ENCODE results near the gene ALDOA.

GRCh38 chr16:30104492-30104891 lies 38.9 kb downstream of the ALDOA start:
- TF ChIP-seq CTCF (IDR thresholded peaks at IDR 0.05) (no peak), POLR2A (IDR thresholded peaks at IDR 0.05) (no peak), POLR2AphosphoS5 (IDR thresholded peaks at IDR 0.05) (no peak)
